HG03108 (cell line): ENCODE data around the gene ADM5.

Experiments
- ATAC-seq: cut with Tn5 transposase; IDR thresholded peaks from one replicate; pipeline ENCODE4 v1.9.1; 2021; ENCODE audit warnings: moderate library complexity; ENCODE audit not compliant: unreplicated experiment

Gene ADM5

GRCh38 chr19:49689133-49690078, at the start of gene ADM5:
Gene ADM5, plus strand, starts transcription at chr19:49689594. Its CDS starts 244 bp downstream, at chr19:49689838.
- no peak for ATAC-seq

- ATAC-seq = peak; percentile 53
Observed at GRCh38 chr19:49640113-49640898, 49.1 kb upstream of the ADM5 start, which contains the start of gene RRAS. Gene RRAS, minus strand, starts transcription at chr19:49640143. Its CDS starts 45 bp downstream, at chr19:49640098.

- peak; percentile 48 for ATAC-seq
Observed at GRCh38 chr19:49641688-49642491, 47.5 kb upstream of the ADM5 start, which contains the start of gene SCAF1. Gene SCAF1, plus strand, starts transcription at chr19:49642209. Its CDS starts 2,818 bp downstream, at chr19:49645027.

- no peak for ATAC-seq
Observed at GRCh38 chr19:49642492-49643035, 46.8 kb upstream of the ADM5 start.

- no peak for ATAC-seq
Observed at GRCh38 chr19:49643466-49643865, 45.9 kb upstream of the ADM5 start.

- ATAC-seq = no peak
Observed at GRCh38 chr19:49645592-49645991, 43.8 kb upstream of the ADM5 start.

GRCh38 chr19:49645995-49646394, 43.4 kb upstream of the ADM5 start:
- no peak for ATAC-seq

- no peak for ATAC-seq
Observed at GRCh38 chr19:49646586-49646985, 42.8 kb upstream of the ADM5 start.

GRCh38 chr19:49651029-49651819, 38.2 kb upstream of the ADM5 start:
- no peak for ATAC-seq

GRCh38 chr19:49651820-49652550, 37.4 kb upstream of the ADM5 start:
- no peak for ATAC-seq

- no peak for ATAC-seq
Observed at GRCh38 chr19:49652551-49653465, 36.6 kb upstream of the ADM5 start.

GRCh38 chr19:49653466-49653806, 36.0 kb upstream of the ADM5 start:
- ATAC-seq = no peak

- no peak for ATAC-seq
Observed at GRCh38 chr19:49654581-49654980, 34.8 kb upstream of the ADM5 start.

GRCh38 chr19:49655570-49656455, 33.6 kb upstream of the ADM5 start:
- ATAC-seq = no peak

- ATAC-seq = no peak
Observed at GRCh38 chr19:49656456-49657109, 32.8 kb upstream of the ADM5 start.

- ATAC-seq = no peak
Observed at GRCh38 chr19:49657493-49658138, 31.8 kb upstream of the ADM5 start.
